HG03135 (cell line): ENCODE results near the gene PPTC7.

Experiments
- ATAC-seq: cut with Tn5 transposase; IDR thresholded peaks from one replicate; pipeline ENCODE4 v1.9.1; 2021; ENCODE audit warnings: mild to moderate bottlenecking, moderate library complexity; ENCODE audit not compliant: unreplicated experiment

Gene PPTC7

DNA sequence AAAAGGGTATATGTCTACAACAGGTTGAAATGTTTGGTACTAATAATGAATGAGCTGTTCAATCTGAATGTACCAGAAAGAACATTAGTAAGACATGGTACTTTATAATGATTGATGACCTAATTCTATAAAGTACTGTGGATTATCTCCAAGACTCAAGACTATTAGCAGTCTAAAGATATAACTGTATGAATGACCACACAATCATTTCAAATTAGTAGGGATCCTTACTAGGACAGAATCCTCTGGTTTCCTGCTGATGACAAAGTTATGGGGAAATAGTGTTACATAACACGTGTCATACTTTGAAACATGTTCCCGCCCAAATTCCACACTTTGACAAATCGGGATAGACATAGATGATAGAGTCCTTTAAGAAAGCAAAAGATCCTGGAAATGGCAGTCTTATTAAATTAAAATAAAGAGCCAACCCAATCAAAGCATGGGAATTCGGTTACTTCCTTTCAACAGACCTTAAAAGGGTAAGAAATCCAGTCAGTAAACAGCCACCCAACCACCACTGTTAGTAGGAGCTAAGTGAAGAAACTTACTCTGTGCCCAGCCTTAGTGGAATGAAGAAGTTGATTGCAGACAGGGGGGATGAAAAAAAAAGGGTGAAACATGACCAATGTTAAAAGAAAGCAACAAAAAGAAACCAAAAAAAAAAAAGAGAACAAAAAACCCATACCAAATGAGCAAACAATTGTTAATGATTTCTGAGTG is 84.0 kb downstream of the PPTC7 start:
- no peak for ATAC-seq
